NCI-H2171 treated with DMSO at 0.1 percent for 48 hours (cell line): ENCODE results near the gene NRTN.
A peak's percentile ranks its signal among the peaks of the same experiment; 100 is the strongest.

Source experiments
- DNase-seq: peaks from one replicate; lab custom pipeline; 2025; lab: John Stamatoyannopoulos, UW

The NRTN gene

DNA sequence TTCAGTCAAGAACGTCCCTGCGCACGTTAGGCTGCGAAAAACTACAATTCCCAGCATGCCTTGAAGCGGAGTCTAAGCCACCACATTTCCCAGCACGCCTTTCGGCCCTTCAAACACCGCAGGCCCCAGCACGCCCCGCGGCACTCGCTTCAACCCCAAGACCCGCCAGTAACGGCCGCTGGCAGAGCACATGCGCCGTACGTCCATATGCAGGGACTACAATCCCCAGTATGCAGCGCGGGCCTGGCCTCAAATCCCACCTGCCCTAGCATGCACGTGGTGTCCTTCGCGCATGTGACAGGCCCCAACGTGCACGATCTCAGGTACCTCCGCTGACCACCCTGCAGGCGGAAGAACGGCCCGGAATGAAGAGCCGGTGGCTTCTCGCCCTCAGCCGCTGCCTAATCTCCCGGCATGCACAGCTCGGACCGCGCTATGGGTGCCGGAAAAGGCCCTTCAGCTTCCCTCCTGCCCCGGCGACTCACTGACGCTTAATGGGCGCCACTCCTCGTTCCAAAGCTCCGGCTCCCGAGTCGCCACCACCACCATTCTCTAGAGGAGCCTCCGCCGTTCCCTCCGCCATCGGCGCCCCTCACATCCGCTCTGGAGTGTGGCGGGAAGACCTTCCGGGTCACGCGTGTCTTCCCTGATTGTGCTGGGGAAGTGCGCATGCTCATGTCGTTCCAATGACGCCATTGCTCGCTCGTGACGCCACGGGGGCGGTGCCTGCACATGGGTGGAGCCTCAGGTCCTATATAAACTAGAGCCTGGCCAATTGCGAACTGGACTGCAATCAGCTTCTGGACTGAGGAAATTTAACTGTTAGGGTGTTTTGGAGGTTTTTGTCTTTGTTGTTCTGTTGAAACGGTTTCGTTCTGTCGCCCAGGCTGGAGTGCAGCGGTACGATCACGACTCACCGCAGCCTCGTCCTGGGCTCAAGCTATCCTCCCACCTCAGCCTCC lies 14.0 kb upstream of the NRTN start, which contains the start of gene DUS3L:
Gene DUS3L, minus strand, starts transcription at position 605 of the 962 bp plus-strand sequence. Its CDS starts 22 bp downstream, at position 583.
- DNase-seq, result peak; percentile 98

DNA sequence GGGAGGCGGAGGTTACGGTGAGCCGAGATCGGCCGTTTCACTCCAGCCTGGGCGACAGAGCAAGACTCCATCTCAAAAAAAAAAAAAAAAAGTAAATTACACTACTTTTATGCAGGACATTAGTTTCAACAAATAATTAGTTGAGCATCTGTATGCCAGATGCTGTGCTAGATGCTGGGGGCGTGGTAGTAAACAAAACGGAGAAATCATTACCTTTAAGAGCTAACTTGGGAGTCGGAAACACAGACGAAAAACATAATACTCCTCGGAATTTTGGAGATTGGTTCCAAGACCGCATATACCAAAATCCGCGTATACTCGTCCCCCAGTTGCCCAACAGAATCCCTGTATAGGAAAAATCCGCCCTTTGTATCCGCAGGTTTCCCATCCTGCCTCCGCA lies 12.6 kb upstream of the NRTN start:
- no peak for DNase-seq

DNA sequence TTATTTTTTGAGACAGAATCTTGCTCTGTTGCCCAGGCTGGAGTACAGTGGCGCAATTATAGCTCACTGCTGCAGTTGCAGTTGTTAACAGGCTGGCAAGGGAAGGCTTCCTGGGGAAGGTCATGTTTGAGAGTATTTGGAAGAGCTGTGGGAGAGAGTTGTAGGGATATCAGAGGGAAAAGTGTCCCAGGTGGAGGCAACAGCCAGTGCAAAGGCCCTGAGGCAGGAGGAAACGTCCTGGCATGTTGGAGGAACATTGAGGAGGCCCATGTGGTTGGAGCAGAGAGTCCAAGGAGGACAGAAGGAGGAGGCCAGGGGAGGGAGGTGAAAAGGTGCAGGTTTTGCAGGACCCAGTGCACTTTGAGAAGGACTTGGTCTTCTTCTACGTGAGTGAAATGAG lies 11.7 kb upstream of the NRTN start:
- DNase-seq, result no peak

DNA sequence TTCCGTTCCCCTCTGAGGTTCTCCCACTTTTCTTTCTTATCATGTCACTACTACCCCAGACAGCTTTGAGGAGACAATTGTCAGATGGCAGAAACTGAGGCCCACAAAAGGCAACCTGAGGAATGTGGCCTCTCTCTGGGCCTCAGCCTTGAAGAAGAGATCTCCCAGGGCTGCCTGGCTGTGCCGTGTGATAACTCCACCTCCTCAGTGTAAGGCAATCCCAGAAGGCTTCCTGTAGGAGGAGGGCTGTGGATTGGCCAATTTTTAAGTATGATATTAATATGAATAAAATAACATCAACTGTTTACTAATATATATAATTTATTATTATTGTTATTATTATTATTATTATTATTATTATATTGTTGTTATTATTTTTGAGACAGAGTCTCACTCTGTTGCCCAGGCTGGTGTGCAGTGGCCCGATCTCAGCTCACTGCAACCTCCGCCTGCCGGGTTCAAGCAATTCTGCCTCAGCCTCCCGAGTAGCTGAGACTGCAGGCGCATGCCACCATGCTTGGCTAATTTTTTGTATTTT lies 9.4 kb upstream of the NRTN start:
- DNase-seq, result no peak

DNA sequence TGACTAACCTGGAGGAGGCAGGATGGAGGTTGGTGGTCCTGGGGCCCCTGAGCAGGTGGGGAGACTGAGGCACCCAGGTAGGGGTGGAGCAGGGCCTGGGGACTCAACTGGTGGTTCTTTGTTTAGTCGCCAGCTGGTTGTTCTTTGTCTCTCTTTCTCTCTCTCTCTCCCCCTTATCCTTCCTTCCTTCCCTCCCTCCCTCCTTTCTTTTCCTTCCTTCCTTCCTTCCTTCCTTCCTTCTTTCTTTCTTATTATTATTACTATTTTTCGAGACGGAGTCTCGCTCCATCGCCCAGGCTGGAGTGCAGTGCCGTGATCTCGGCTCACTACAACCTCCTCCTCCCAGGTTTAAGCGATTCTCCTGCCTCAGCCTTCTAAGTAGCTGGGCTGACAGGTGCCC lies 6.6 kb upstream of the NRTN start:
- no peak for DNase-seq

DNA sequence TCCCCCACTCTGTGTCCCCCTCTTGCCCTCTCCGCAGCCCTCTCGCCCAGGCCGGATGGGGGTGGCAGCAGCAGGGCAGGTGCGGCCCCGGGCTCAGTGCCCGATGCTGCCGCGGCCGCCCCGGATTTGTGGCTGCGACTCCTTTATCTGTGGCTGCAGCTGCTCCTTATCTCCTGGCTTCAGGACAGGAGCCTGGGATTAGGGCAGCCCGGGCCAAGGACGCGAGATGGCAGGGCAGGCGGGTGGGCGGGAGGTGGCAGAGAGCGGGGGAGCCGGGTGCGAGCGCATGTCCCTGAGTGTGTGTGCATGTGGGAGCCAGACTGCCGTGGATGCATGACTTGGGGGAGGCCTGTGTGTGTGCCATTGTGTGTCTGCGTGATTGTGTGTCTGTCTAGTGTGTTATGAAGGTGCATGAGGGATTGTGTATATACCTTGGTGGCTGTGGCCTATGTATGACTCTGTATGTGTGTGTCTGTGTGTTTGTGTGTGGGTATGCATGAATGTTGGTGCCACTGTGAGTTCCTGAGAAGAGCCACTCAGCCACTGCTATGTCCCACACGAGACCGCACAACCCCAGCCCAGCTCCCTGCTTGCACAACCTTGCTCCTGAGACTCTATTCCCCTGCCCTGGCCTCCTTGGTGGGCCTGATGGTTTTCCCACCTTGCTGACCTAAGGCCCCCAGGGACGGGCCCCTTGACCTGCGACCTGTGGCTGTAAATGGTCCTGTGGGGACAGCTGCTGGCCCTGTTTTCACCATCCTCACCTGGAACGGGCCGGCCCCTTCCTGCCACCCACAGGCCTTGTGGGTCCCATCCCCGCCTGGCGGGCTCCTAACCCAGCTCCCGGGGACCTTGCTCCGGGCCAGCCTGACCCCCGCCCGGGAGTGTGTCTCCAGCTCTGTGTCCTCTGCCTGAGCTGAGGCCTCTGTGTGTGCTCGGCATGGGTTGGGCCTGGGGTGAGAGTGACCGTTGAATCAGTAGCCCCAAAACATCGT lies 5.3 kb upstream of the NRTN start:
- DNase-seq, result no peak

DNA sequence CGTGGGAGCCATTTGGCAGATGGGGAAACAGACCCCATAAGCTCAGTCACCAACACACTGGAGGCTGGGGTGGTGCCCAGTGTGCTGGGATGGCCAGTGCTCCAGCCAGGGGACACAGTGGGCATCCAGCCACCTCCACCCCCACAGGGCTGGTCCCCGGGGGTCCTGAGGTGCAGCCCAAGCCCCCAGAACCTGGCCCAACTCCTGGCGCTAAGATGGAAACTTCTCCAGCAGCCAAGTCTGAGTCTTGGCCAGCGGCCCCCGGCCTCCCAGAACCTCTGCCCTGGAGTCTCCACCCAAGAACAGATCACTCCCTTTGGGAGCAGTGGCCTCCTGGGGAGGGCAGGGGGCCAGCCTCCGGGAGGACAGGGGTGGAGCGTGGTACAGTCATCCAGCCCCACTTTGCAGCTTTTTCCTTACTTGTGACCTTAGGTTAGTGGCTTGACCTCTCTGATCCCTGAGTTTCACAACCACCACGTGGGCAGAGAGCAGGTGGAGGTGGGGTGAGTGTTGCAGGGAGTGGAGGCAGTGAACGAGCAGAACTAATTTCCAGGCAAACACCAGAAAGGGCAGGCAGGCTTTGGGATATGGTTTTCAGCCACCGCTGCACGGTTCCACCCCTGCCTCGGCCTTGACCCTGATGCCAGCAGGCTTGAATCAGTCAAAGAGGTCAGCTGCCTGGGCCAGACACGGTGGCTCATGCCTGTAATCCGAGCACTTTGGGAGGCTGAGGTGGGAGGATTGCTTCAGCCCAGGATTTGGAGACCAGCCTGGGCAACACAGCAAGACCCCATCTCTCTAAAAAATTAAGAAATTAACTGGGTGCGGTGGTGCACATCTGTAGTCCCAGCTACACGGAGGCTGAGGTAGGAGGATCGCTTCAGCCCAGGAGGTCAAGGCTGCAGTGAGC lies 4.3 kb upstream of the NRTN start:
- no peak for DNase-seq

DNA sequence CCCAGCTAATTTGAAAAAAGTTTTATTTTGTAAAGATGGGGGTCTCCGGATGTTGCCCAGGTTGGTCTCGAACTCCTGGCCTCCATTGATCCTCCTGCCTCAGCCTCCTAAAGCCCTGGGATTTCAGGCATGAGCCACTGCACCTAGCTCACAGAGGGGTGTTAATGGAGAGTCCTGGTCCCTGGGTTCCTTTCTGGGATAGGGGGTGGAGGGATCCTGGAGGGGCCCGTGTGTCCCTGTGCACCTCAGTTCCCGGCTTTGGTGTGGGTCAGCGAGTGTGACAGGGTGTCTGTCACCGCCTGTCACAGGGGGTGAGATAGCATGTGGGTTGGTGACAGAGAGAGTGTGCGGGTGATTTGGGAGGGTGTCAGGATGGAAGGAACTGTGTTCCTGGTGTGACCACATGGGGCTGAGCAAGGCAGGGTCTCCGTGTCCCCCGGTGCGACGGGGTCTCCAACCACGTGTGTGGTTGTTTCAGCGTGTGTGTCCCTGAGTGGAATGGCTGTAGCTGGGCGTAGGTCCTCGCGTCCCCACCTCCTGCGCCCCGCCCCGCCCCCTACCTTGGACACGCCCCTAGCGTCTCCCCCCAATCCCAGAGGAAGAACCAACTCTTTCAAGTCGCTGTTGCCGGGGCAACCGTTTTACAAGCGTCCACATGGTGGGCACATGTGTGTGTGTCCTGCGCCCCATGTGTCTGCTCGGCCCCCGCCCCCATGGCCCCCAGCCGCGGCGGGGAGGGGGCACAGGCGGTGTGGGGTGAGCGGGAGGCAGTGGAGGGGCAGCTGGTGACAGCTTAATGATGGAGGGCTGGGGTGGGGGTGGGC lies 2.9 kb upstream of the NRTN start:
- peak; percentile 62 for DNase-seq

DNA sequence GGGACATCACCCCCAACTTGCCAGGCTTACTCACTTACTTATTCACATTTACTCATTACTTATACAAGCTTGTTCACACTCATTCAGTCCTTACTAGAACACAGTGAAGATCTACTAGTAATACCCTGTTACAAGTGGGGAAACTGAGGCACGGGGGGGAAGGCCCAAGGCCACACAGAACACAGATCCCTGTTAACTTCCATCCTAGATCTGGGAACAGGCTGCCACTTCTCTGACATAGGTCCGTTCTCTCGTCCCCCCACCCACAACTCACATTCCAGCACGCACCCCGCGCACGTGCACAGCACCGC lies 1.5 kb upstream of the NRTN start:
- DNase-seq, result no peak

DNA sequence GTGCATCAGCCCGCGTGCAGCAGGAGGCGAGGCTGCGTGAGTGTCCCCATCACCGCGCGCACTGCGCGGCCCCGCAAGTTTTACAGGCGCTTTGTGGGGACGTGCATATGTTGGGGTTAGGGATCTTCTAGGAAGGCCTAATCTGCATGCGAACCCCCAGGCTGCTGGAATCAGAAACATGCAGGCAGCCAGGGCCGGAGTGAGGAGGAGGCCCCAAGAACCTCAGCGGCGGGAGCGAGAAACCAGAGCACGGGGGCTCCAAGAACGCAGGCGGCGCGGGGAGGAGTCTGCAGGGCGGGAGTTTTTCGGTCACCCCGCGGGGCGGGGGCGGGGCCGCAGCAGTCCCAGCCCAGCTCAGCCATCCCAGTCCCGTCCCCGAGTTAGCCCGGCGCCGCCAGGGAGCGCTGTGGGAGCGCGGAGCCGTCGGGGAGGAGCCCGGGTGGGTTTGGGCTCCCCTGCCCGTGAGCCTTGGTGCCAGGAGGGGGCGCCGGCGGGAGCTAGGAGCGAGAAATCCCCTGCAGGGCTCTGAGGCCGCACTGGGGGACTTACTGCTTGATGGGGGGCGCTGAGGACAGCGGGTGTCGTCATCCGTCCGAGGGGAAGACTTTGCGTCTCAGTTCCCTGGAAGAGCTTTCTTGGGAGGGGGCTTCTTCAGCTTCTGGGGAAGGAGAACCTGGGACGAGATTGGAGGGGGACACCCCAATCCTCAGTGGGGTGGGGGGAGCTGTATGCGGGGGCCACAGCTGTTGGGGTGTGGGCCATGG lies 933 bp upstream of the NRTN start:
- peak; percentile 90 for DNase-seq

DNA sequence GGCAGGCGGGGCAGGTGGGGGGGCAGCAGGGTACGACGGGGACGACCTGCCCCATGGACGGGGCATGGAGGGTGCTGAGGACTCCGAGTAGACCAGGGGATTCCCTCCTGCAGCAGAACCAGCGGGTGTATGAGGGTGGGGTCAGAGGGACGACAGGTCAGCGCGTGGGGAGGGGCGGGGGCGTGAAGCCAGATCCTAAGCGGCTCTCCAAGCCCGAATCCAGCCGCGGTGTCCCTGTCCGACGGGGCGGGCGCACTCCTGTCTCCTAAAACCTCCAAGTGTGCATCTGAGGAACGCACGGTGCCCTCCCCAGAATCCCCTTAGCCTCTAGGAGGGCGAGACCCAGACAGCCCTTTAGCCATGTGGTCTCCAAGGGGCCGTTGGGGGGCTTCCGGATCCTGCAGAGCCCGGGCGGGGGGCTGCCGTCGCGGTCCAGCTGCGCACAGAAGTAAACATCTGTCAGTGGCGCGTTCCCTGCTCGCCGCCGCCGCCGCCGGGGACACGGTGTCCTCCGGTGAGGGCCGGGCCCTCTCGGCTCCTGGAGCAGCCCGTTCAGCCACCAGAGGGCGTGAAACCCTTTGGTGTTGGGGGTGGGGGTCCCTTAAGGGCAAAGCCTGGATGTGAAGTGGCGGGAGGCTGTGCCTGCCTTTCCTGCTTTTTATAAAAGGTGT lies 730 bp downstream of the NRTN start:
- DNase-seq, result peak; percentile 68

DNA sequence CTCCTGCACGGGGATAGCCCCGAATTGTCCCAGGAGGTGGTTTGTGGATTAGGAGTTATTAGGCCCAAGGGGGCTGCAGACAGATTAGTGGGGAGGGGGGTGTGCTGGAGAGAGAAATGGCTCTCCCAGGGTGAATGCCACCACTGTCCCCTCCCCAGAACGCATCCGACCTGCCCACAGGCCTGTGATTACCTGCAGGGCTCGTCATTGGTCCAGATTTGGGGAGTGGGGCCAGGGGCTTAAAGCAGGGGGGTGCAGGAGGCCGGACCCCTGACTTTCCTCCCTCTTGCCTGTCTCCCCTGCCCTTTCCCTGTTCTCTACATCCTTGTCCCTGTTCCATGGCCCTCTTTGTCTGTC lies 1.2 kb downstream of the NRTN start:
- DNase-seq, result no peak

DNA sequence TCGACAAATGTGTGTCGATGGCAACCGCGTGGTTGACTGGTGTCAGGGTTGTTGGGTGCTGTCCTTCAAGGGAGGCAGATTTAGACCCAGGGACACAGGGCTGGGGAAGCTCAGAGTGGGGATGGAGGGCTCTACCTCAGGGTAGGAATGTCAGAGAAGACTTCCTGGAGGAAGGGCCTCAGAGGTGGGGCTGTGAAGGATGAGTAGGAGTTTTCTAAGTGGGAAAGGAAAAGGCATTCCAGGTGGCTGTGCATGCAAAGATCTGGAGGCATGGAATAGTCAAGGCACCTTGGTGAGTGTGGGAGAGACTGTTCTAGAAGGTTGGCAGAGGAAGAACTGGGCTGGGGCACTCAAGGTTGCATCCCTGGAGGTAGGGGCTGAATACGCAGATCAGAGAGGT lies 2.0 kb downstream of the NRTN start:
- no peak for DNase-seq

DNA sequence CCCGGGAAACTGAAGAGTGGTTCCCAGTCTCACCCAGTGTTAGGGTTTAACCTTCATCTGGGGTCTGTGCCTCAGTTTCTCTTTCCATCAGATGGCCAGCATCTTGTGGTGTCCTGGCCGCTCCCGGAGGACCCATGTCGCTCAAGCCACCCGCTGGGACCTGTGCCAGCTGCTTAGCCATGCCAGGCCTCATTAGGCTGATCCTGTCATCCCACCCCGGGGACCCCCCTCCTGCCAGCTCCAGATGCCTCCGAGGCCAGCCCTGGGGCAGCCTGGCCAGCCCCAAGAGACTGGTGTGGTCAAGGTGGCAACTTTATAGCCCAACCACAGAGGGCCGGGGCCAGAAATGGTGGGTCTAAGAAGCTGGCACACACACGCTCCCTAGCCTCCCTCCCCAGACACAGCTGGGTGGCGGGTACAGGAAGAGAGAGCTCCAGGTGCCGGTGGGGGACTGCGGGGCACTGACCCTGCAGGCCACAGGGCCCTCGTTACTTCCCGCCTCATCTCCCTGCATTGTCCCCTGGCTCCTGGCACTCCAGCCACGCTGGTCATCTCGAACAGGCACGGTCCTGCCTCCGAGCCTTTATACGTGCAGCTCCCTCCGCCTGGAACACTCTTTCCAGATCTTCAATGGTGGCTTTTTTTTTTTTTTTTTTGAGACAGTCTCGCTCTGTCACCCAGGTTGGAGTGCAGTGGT lies 3.4 kb downstream of the NRTN start:
- DNase-seq, result no peak

DNA sequence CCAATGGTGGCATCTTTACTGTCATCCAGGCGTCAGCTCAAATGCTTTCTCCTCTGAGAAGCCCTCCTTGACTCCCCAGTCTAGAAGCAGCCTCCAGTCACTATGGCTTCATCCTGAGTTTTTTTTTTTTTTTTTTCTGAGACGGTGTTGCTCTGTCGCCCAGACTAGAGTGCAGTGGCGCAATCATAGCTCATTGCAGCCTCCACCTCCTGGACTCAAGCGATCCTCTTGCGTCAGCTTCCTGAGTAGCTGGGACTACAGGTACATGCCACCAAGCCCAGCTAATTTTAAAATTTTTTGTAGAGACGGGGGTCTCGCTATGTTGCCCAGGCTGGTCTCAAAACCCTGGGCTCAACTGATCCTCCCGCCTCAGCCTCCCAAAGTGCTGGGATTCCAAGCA lies 4.2 kb downstream of the NRTN start:
- DNase-seq, result no peak

DNA sequence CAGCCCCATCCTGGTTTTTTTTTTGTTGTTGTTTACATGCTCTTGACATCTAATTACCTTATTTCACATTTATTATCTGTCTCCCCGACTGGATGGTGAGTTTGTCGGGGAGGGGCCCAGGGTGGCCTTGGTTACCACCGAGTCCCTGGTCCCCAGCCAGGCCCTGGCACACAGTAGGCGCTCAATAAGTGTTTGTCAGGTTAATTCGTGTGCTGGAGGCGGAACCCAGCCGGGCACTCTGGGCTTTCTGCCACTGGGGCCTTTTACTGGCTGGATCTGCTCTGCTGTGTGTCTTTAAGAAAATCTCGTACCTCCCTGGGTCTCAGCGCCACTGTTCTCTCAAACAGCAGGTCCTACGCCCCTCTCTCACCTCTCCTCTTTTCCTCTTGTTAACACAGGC lies 4.6 kb downstream of the NRTN start:
- no peak for DNase-seq

DNA sequence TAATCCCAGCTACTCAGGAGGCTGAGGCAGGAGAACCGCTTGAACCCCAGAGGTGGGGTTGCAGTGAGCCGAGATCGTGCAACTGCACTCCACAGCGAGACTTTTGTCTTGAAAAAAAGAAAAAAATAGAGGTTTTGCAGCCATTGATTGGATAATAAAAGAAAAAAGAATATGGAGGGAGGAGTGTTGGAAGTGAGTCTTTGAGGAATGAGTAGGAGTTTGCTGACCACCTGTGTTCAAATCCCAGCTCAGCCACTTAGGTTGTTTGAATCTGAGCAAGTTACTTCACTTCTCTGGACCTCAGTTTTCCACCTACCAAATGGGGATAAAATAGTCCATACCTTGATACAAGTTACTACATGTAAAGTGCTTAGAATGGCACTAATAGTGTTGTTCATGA lies 6.2 kb downstream of the NRTN start:
- no peak for DNase-seq

DNA sequence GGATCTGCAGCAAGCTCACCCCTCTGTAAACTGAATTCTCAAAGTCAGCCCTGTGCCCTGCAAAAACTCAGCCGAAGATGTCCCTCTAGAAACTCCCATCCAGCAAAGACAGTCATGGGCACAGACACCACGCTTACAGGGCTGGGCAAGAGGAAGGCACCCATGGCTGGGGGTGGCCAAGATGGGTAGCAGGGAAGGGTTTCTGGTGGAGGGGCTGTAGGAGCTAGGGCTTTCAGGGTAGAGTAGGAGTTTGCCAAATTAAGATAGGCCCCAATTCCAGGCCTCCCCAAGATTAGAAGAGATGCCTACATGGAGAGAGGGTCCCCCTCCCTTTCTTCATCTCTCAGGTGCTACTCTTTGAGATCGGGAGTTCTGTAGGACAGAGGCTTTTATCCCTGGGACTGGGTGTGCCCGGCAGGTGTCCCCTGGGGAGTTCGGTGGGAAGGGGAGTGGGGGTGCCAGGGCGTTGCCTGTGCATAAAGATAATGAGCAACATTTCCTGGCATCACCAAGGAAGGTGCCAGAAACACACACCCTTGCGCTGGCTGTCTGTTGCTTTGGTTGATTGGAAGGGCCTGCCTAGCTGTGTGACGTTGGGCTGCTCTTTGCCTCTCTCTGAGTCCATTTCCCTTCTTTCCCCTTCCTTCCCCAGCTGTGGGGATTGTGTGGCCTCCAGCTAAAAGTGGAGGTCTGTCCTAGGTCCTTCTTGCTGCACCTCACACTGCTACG lies 9.4 kb downstream of the NRTN start:
- no peak for DNase-seq
